ENCODE results near the gene GPR137. TPM values are rescaled to one million over a fixed set of nuclear protein-coding genes. Genes with fewer than 3 reads are reported as not detected.

Gene GPR137
- total and polyA plus RNA-seq, 5 donors, result 31.3 to 41.7 (median 35.8) TPM

GRCh38 chr11:64249563-64250414 is 35.9 kb upstream of the GPR137 start:
- WGBS, result 88% methylated on average over 8 of the region's 8 CpGs
- no peak overlapping the region for H3K27ac ChIP-seq (ENCODE audit: low read length)
- DNase-seq (no peak), ATAC-seq (no peak)
- H3K9me3 ChIP-seq (ENCODE audit: control insufficient read depth, low read length), result no peaks in the 10 kb centered on the region
- intact Hi-C loops (cut with DNase I), result loop anchor here in 1 of 4 donors (2.0 kb wide), 1 partner anchor 43 kb away; the partner anchor contains the start of gene FERMT3
- H3K4me3 ChIP-seq (ENCODE audit: low read length), result no peak overlapping the region
- no peaks in the 10 kb centered on the region for H3K27me3 ChIP-seq (ENCODE audit: control insufficient read depth, insufficient read depth)
- H3K4me1 ChIP-seq (ENCODE audit: control insufficient read depth, insufficient read depth, low read length), result no peaks in the 10 kb centered on the region

- H3K9me3 ChIP-seq (ENCODE audit: control insufficient read depth, low read length), result no peaks in the 10 kb centered on the region
- H3K27me3 ChIP-seq (ENCODE audit: control insufficient read depth, insufficient read depth), result no peaks in the 10 kb centered on the region
- no peak overlapping the region for H3K27ac ChIP-seq (ENCODE audit: low read length)
- DNase-seq (peak in 2 of 3 donors; percentile 55 to 63), ATAC-seq (no peak)
- H3K4me1 ChIP-seq (ENCODE audit: control insufficient read depth, insufficient read depth, low read length), result no peaks in the 10 kb centered on the region
- 22% methylated on average over 13 of the region's 13 CpGs for WGBS
- intact Hi-C loops (cut with DNase I), result loop anchor here in 1 of 4 donors (2.0 kb wide), 1 partner anchor 44 kb away; the partner anchor contains the start of gene FERMT3
- H3K4me3 ChIP-seq (ENCODE audit: low read length), result no peak overlapping the region
These were observed 35.1 kb upstream of the GPR137 start for GRCh38 chr11:64250415-64251015.

- peak; percentile 44 to 59 for ATAC-seq
- Histone ChIP-seq H3K27ac (ENCODE audit: low read length) (peak within 1 kb of the TSS; percentile 27), H3K4me3 (ENCODE audit: low read length) (peak within 1 kb of the TSS; percentile 83), H3K4me1 (ENCODE audit: control insufficient read depth, insufficient read depth, low read length) (no peaks in the 10 kb centered on the region), H3K9me3 (ENCODE audit: control insufficient read depth, low read length) (no peaks in the 10 kb centered on the region), H3K27me3 (ENCODE audit: control insufficient read depth, insufficient read depth) (no peaks in the 10 kb centered on the region)
- under 1% methylated on average over 75 of the region's 75 CpGs for WGBS
- DNase-seq, result peak; percentile 57 to 86 (median 85)
- intact Hi-C loops (cut with DNase I), result loop anchor here in 1 of 4 donors (2.0 kb wide), 1 partner anchor 44 kb away; the partner anchor contains the start of gene FERMT3
These were observed 34.5 kb upstream of the GPR137 start, which contains the start of gene PLCB3 for GRCh38 chr11:64251016-64251752. Gene PLCB3 (plus strand): TSS chr11:64251530. CDS start chr11:64251650, 120 bp downstream.

- no peak for ATAC-seq
- Histone ChIP-seq H3K4me3 (ENCODE audit: low read length) (peak overlapping the region; percentile 83), H3K4me1 (ENCODE audit: control insufficient read depth, insufficient read depth, low read length) (no peaks in the 10 kb centered on the region), H3K27ac (ENCODE audit: low read length) (peak overlapping the region; percentile 27), H3K9me3 (ENCODE audit: control insufficient read depth, low read length) (no peaks in the 10 kb centered on the region), H3K27me3 (ENCODE audit: control insufficient read depth, insufficient read depth) (no peaks in the 10 kb centered on the region)
- no peak for DNase-seq
- intact Hi-C loops (cut with DNase I), result loop anchor here in 1 of 4 donors (2.0 kb wide), 1 partner anchor 45 kb away; the partner anchor contains the start of gene FERMT3
- under 1% methylated on average over 18 of the region's 18 CpGs for WGBS
These were observed 34.0 kb upstream of the GPR137 start for GRCh38 chr11:64251753-64252002.

GRCh38 chr11:64252003-64252872 is 33.4 kb upstream of the GPR137 start:
- 9% methylated on average over 23 of the region's 23 CpGs for WGBS
- ATAC-seq (peak; percentile 17 to 48), DNase-seq (peak; percentile 76 to 87 (median 85))
- H3K27ac ChIP-seq (ENCODE audit: low read length), result peak overlapping the region; percentile 27
- peak overlapping the region; percentile 83 for H3K4me3 ChIP-seq (ENCODE audit: low read length)
- no peaks in the 10 kb centered on the region for H3K27me3 ChIP-seq (ENCODE audit: control insufficient read depth, insufficient read depth)
- no peaks in the 10 kb centered on the region for H3K9me3 ChIP-seq (ENCODE audit: control insufficient read depth, low read length)
- intact Hi-C loops (cut with DNase I), result no loop called here
- no peaks in the 10 kb centered on the region for H3K4me1 ChIP-seq (ENCODE audit: control insufficient read depth, insufficient read depth, low read length)

- no peak overlapping the region for H3K4me3 ChIP-seq (ENCODE audit: low read length)
- ATAC-seq (no peak), DNase-seq (no peak)
- H3K9me3 ChIP-seq (ENCODE audit: control insufficient read depth, low read length), result no peaks in the 10 kb centered on the region
- intact Hi-C loops (cut with DNase I), result no loop called here
- H3K27ac ChIP-seq (ENCODE audit: low read length), result no peak overlapping the region
- WGBS, result 77% methylated on average over 8 of the region's 8 CpGs
- H3K4me1 ChIP-seq (ENCODE audit: control insufficient read depth, insufficient read depth, low read length), result no peaks in the 10 kb centered on the region
- no peaks in the 10 kb centered on the region for H3K27me3 ChIP-seq (ENCODE audit: control insufficient read depth, insufficient read depth)
These were observed 32.6 kb upstream of the GPR137 start for GRCh38 chr11:64253043-64253442.

GRCh38 chr11:64253481-64253880 is 32.2 kb upstream of the GPR137 start:
- no peak overlapping the region for H3K4me3 ChIP-seq (ENCODE audit: low read length)
- intact Hi-C loops (cut with DNase I), result no loop called here
- no peak for ATAC-seq
- WGBS, result 41% methylated on average over 5 of the region's 5 CpGs
- H3K4me1 ChIP-seq (ENCODE audit: control insufficient read depth, insufficient read depth, low read length), result no peaks in the 10 kb centered on the region
- no peaks in the 10 kb centered on the region for H3K27me3 ChIP-seq (ENCODE audit: control insufficient read depth, insufficient read depth)
- H3K27ac ChIP-seq (ENCODE audit: low read length), result no peak overlapping the region
- peak in 2 of 3 donors; percentile 43 to 66 for DNase-seq
- no peaks in the 10 kb centered on the region for H3K9me3 ChIP-seq (ENCODE audit: control insufficient read depth, low read length)

- WGBS, result 90% methylated on average over 7 of the region's 7 CpGs
- ATAC-seq (no peak), DNase-seq (no peak)
- Histone ChIP-seq H3K4me3 (ENCODE audit: low read length) (no peak overlapping the region), H3K9me3 (ENCODE audit: control insufficient read depth, low read length) (no peaks in the 10 kb centered on the region), H3K27ac (ENCODE audit: low read length) (no peak overlapping the region), H3K4me1 (ENCODE audit: control insufficient read depth, insufficient read depth, low read length) (no peaks in the 10 kb centered on the region), H3K27me3 (ENCODE audit: control insufficient read depth, insufficient read depth) (no peaks in the 10 kb centered on the region)
- intact Hi-C loops (cut with DNase I), result no loop called here
These were observed 31.3 kb upstream of the GPR137 start for GRCh38 chr11:64254326-64254725.

GRCh38 chr11:64255135-64256128 is 30.2 kb upstream of the GPR137 start:
- Histone ChIP-seq H3K27me3 (ENCODE audit: control insufficient read depth, insufficient read depth) (no peaks in the 10 kb centered on the region), H3K4me3 (ENCODE audit: low read length) (no peak overlapping the region), H3K4me1 (ENCODE audit: control insufficient read depth, insufficient read depth, low read length) (no peaks in the 10 kb centered on the region), H3K27ac (ENCODE audit: low read length) (no peak overlapping the region), H3K9me3 (ENCODE audit: control insufficient read depth, low read length) (no peaks in the 10 kb centered on the region)
- DNase-seq, result peak in 1 of 3 donors; percentile 24
- WGBS, result 88% methylated on average over 35 of the region's 35 CpGs
- intact Hi-C loops (cut with DNase I), result no loop called here
- ATAC-seq, result no peak

All from right cardiac atrium (tissue), 5 donors.